Measurements from ENCODE around the gene SLC6A20. TPM values are rescaled to one million over a fixed set of nuclear protein-coding genes. Genes with fewer than 3 reads are reported as not detected.

SLC6A20 gene
- total RNA-seq, 1 donor from 2014 or later, result 1.5 TPM

DNA sequence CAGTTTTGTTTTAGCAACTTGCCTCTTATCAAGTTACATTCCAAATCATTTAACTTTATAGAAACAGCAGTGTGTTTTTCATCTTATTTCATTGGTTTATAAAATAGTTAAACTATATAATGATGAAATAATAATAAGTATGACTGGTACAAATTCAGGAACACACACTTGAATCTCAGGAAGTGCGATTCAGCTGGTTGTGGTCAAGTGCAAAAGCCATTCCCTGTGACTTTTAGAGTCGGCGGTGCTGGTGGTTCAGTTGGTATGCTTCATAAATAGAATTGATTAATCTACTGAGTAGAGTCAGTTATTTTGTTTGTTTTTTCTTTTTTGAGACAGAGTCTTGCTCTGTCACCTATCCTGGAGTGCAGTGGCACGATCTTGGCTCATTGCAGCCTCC, 84.4 kb downstream of the SLC6A20 start:
- H3K36me3 Mint-ChIP-seq, result peaks cover 41% of the 10 kb centered on the region
- peaks cover 5% of the 10 kb centered on the region for H3K4me1 Mint-ChIP-seq (ENCODE audit: unreplicated experiment)
- no peak overlapping the region for H3K27ac Mint-ChIP-seq
- TF ChIP-seq, protein P1, sequence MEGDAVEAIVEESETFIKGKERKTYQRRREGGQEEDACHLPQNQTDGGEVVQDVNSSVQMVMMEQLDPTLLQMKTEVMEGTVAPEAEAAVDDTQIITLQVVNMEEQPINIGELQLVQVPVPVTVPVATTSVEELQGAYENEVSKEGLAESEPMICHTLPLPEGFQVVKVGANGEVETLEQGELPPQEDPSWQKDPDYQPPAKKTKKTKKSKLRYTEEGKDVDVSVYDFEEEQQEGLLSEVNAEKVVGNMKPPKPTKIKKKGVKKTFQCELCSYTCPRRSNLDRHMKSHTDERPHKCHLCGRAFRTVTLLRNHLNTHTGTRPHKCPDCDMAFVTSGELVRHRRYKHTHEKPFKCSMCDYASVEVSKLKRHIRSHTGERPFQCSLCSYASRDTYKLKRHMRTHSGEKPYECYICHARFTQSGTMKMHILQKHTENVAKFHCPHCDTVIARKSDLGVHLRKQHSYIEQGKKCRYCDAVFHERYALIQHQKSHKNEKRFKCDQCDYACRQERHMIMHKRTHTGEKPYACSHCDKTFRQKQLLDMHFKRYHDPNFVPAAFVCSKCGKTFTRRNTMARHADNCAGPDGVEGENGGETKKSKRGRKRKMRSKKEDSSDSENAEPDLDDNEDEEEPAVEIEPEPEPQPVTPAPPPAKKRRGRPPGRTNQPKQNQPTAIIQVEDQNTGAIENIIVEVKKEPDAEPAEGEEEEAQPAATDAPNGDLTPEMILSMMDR (conservative IDR thresholded peaks at IDR 0.05), result no peak
- H3K27me3 Mint-ChIP-seq, result no peaks in the 10 kb centered on the region
- no peak overlapping the region for H3K4me3 Mint-ChIP-seq
- H3K9me3 Mint-ChIP-seq, result no peaks in the 10 kb centered on the region
- no peak for DNase-seq (ENCODE audit: extremely low spot score, unreplicated experiment)

DNA sequence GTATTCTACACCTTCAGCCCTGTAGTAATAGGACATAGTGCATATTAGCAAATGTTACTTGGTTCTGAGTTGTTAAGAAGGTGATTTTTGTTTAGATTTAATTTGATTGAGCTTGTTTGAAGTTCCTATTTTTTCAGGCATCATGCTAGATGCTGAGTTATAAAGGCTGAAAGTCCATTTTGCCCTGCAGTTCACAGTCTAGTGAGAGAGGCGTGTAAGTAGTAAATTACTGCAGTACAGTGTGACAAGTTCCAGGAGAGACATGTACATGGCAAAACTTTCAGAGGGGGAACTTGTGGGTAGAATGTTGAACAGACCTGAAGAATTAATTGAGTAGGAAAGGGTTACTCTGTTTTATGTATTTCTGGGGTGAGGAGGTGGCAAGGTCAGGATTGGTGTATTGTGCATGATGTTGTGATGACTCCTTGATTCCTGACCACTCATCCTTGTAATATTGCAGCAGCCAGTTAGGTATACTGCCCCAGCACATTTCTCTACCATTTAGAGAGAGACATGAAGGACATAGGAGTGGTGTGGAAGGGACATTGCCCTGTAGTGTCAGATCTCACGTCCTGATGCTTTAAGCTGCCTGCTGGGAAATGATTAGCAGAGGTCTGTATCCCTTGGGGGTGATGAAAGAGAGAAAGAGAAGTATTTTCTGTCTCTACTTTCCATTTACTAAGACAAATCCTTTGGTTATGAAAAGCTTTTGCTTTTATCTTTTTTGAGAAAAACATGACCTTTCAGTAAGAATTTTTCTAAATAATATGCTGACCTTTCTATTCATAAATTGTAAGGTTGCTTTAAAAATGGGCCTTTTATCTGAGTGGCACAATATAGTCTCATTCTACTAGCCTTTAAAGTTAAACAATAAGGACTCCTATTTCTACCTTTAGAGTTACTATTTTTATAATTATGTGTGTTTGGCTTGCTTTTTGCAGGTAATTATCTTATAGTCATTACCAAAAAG, 90.2 kb downstream of the SLC6A20 start:
- Mint-ChIP-seq H3K4me3 (no peak overlapping the region), H3K27me3 (no peaks in the 10 kb centered on the region), H3K9me3 (no peaks in the 10 kb centered on the region), H3K36me3 (peaks cover 28% of the 10 kb centered on the region), H3K4me1 (ENCODE audit: unreplicated experiment) (no peaks in the 10 kb centered on the region), H3K27ac (no peak overlapping the region)
- TF ChIP-seq, protein P1 (conservative IDR thresholded peaks at IDR 0.05), result no peak
- no peak for DNase-seq (ENCODE audit: extremely low spot score, unreplicated experiment)

Other genes starting within 250 kb of the SLC6A20 start
- 24.1 and 26.2 TPM in 2 replicates for gene LIMD1, start 201.8 kb downstream of the SLC6A20 start, total RNA-seq (ENCODE audit: low replicate concordance)
- 37.5 and 51.6 TPM in 2 replicates for gene SACM1L, start 107.1 kb downstream of the SLC6A20 start, total RNA-seq (ENCODE audit: low replicate concordance)
- gene LZTFL1, start 45.6 kb upstream of the SLC6A20 start, total RNA-seq (ENCODE audit: low replicate concordance), result 26.6 and 36.0 TPM in 2 replicates
- gene CCR9, start 90.0 kb upstream of the SLC6A20 start, total RNA-seq (ENCODE audit: low replicate concordance), result not detected in 2 replicates
- not detected in 2 replicates for gene CXCR6, start 146.9 kb upstream of the SLC6A20 start, total RNA-seq (ENCODE audit: low replicate concordance)
- gene FYCO1, start 199.3 kb upstream of the SLC6A20 start, total RNA-seq (ENCODE audit: low replicate concordance), result 15.2 and 27.5 TPM in 2 replicates
- gene XCR1, start 230.9 kb upstream of the SLC6A20 start, total RNA-seq (ENCODE audit: low replicate concordance), result 3.6 and 13.9 TPM in 2 replicates

Measured in type B pancreatic cell (in vitro differentiated cells).